Endothelial cell of umbilical vein (primary cell): Measurements from ENCODE around the gene KAZN. TPM values are rescaled to one million over a fixed set of nuclear protein-coding genes. Genes with fewer than 3 reads are reported as not detected.

ENCODE experiments used
- BruUV-seq: library from RNA; stranded (reverse); fragments of 400-500 nt; replicated peaks from 2 replicates; lab custom pipeline; 2021; lab: Mats Ljungman, UMichigan
- CTCF ChIA-PET: fragments of 300-600, 350-600 bp; sonication (Branson Sonifier 250); formaldehyde crosslinking; loops from one replicate; lab custom pipeline; 2021; ENCODE audit warnings: antibody characterized with exemption, inconsistent platforms; lab: Charles Lee
- POLR2A ChIA-PET: fragments of 300-600, 350-600 bp; sonication (Branson Sonifier 250); formaldehyde crosslinking; loops from one replicate; lab custom pipeline; 2021; ENCODE audit warnings: antibody characterized with exemption, inconsistent platforms; lab: Charles Lee
- DNase-seq: peaks from one replicate; pipeline ENCODE4 v3.0.0-alpha.2; 2011; ENCODE audit warnings: low read depth, low spot score
- FAIRE-seq: peaks from 2 replicates; lab custom pipeline; 2011; peaks lifted over from hg19 to GRCh38; lab: Jason Lieb, UNC
- H2AFZ ChIP-seq: 2 replicates; pipeline ENCODE4 v1.6.0; 2012; ENCODE audit warnings: low read depth, low read length, control low read depth, inconsistent platforms
- H3K27ac ChIP-seq: 2 replicates; pipeline ENCODE4 v1.5.1; 2011; ENCODE audit warnings: low read depth, mild to moderate bottlenecking, control low read depth, low read length, moderate library complexity; ENCODE audit not compliant: insufficient read depth
- H3K27me3 ChIP-seq, 2 experiments: 2 replicates each; pipeline versions ENCODE4 v1.6.0 to v1.6.1; 2011; ENCODE audit warnings: low read length in 2 of 2, mixed read lengths in 1 of 2; ENCODE audit not compliant: control insufficient read depth in 2 of 2, insufficient read depth in 2 of 2
- H3K36me3 ChIP-seq, 2 experiments: 2 replicates in 1 of 2; 3 replicates in 1 of 2; pipeline ENCODE4 v1.5.1; 2011; ENCODE audit warnings: low read length in 2 of 2, mild to moderate bottlenecking in 1 of 2, moderate library complexity in 1 of 2; ENCODE audit not compliant: control insufficient read depth in 2 of 2, insufficient read depth in 2 of 2; ENCODE audit errors: extremely low read depth in 1 of 2
- H3K4me1 ChIP-seq: 3 replicates; pipeline ENCODE4 v1.5.1; 2011; ENCODE audit warnings: mild to moderate bottlenecking, low read length; ENCODE audit not compliant: control insufficient read depth, insufficient read depth; ENCODE audit errors: extremely low read depth
- H3K4me2 ChIP-seq: 2 replicates; pipeline ENCODE4 v1.6.1; 2011; ENCODE audit warnings: low read length, control low read depth, mixed read lengths; ENCODE audit not compliant: insufficient read depth
- H3K4me3 ChIP-seq, 3 experiments: fragments of 200-600 bp in 1 of 3; sonication (generic), shearing (Covaris generic) in 1 of 3; replicated peaks in 1 of 3; 2 replicates each; pipeline ENCODE4 v1.5.1; 2011 to 2016; ENCODE audit warnings: control low read depth in 3 of 3, low read length in 3 of 3, mild to moderate bottlenecking in 2 of 3, inconsistent platforms in 1 of 3, low read depth in 1 of 3, moderate library complexity in 1 of 3; ENCODE audit not compliant: insufficient read depth in 1 of 3
- H3K79me2 ChIP-seq: 2 replicates; pipeline ENCODE4 v1.6.0; 2012; ENCODE audit warnings: low read length, inconsistent platforms; ENCODE audit not compliant: control insufficient read depth, insufficient read depth
- H3K9ac ChIP-seq: replicated peaks from 2 replicates; pipeline ENCODE3; 2011; ENCODE audit warnings: low read length, control low read depth; ENCODE audit not compliant: insufficient read depth; ENCODE audit errors: extremely low read depth
- H3K9me1 ChIP-seq: replicated peaks from 3 replicates; pipeline ENCODE4 v1.6.0; 2011; ENCODE audit warnings: mild to moderate bottlenecking, low read length; ENCODE audit not compliant: control insufficient read depth, insufficient read depth; ENCODE audit errors: extremely low read depth
- H3K9me3 ChIP-seq: replicated peaks from 2 replicates; pipeline ENCODE4 v1.5.1; 2012; ENCODE audit warnings: low read length, inconsistent platforms; ENCODE audit not compliant: control insufficient read depth, insufficient read depth
- H4K20me1 ChIP-seq: replicated peaks from 2 replicates; pipeline ENCODE3; 2011; ENCODE audit warnings: mild to moderate bottlenecking, low read length; ENCODE audit not compliant: control insufficient read depth, insufficient read depth; ENCODE audit errors: extremely low read depth
- EZH2 ChIP-seq: IDR thresholded peaks from 2 replicates; pipeline ENCODE4 v1.6.1; 2012; ENCODE audit warnings: borderline replicate concordance, low read depth, mild to moderate bottlenecking, moderate library complexity, low read length, inconsistent platforms; ENCODE audit not compliant: severe bottlenecking
- FOS ChIP-seq: IDR thresholded peaks from 2 replicates; pipeline ENCODE4 v1.6.1; 2011; ENCODE audit warnings: mild to moderate bottlenecking, low read length, moderate library complexity, borderline replicate concordance; ENCODE audit not compliant: insufficient read depth
- GATA2 ChIP-seq: IDR thresholded peaks from 2 replicates; pipeline ENCODE4 v1.7.0; 2011; ENCODE audit warnings: low read depth, mild to moderate bottlenecking, moderate library complexity, mixed read lengths, low read length; ENCODE audit not compliant: insufficient read length, insufficient read depth
- JUN ChIP-seq: IDR thresholded peaks from 2 replicates; pipeline ENCODE4 v1.6.1; 2011; ENCODE audit warnings: borderline replicate concordance, low read depth; ENCODE audit not compliant: insufficient read length, insufficient read depth
- MAX ChIP-seq: IDR thresholded peaks from 2 replicates; pipeline ENCODE4 v1.6.1; 2011; ENCODE audit not compliant: insufficient read depth, insufficient read length
- MYC ChIP-seq: IDR thresholded peaks from one replicate; pipeline ENCODE4 v1.6.1; 2011; ENCODE audit warnings: mild to moderate bottlenecking, low read depth, low read length
- POLR2A ChIP-seq: IDR thresholded peaks from 2 replicates; pipeline ENCODE4 v1.6.1; 2012; ENCODE audit warnings: low read depth, mild to moderate bottlenecking, control low read depth, low read length
- POLR2AphosphoS5 ChIP-seq: IDR thresholded peaks from 2 replicates; pipeline ENCODE4 v1.6.1; 2012; ENCODE audit warnings: low read depth, mild to moderate bottlenecking, control low read depth, low read length, moderate library complexity; ENCODE audit not compliant: insufficient read depth
- dilution Hi-C: fragments of 300-500 bp; cut with MboI; formaldehyde crosslinking; loops from one replicate; pipeline ENCODE4 v1.15.0; 2019; ENCODE audit warnings: low sequenced_read_pairs; ENCODE audit not compliant: extremely low pct_ligation_motif_present
- intact Hi-C: fragments of 100-400 bp; cut with micrococcal nuclease; formaldehyde crosslinking; loops from one replicate; pipeline ENCODE4 v1.10.0; 2022
- polyA plus RNA-seq, 4 experiments: library from polyadenylated mRNA; depleted of rRNA in 3 of 4; stranded (reverse) in 3 of 4; unstranded in 1 of 4; fragments of >200 nt; gene quantifications; 2 replicates each; pipeline versions ENCODE4 v1.2.1 to v1.2.3, GENCODE V29; 2011 to 2012; ENCODE audit warnings: missing spikeins in 1 of 4
- total RNA-seq: library from RNA; stranded (reverse); gene quantifications from 2 replicates; pipeline ENCODE4 v1.2.3, GENCODE V29; 2021
- TF ChIP-seq, protein P1 (sequence below), 2 donors: IDR thresholded peaks; 1 replicate in 1 of 2; 2 replicates in 1 of 2; pipeline ENCODE4 v1.5.1; 2011; ENCODE audit warnings: low read length in 2 of 2, mild to moderate bottlenecking in 2 of 2, moderate library complexity in 2 of 2, control low read depth in 1 of 2, inconsistent platforms in 1 of 2, low read depth in 1 of 2; ENCODE audit not compliant: insufficient read depth in 1 of 2; ENCODE audit errors: extremely low read depth in 1 of 2

KAZN gene
- total and polyA plus RNA-seq, 2 donors (not counting 3 experiments of a cell fraction or from before 2014, with no cell fraction given), result 1.6 to 5.8 TPM

- no TSS peak for BruUV-seq
- Histone ChIP-seq H3K9ac (no peak overlapping the region), H3K36me3 (no peaks in the 10 kb centered on the region), H2AFZ (no peak overlapping the region), H3K4me3 (no peak overlapping the region), H3K79me2 (no peaks in the 10 kb centered on the region), H3K27ac (no peak overlapping the region), H3K9me1 (no peaks in the 10 kb centered on the region), H3K4me2 (no peak overlapping the region), H3K4me1 (no peaks in the 10 kb centered on the region), H3K9me3 (no peaks in the 10 kb centered on the region), H4K20me1 (no peaks in the 10 kb centered on the region), H3K27me3 (no peaks in the 10 kb centered on the region)
- dilution Hi-C loops (no loop called here), intact Hi-C loops (no loop called here)
- no peak for TF ChIP-seq POLR2AphosphoS5
- TF ChIP-seq, protein P1, sequence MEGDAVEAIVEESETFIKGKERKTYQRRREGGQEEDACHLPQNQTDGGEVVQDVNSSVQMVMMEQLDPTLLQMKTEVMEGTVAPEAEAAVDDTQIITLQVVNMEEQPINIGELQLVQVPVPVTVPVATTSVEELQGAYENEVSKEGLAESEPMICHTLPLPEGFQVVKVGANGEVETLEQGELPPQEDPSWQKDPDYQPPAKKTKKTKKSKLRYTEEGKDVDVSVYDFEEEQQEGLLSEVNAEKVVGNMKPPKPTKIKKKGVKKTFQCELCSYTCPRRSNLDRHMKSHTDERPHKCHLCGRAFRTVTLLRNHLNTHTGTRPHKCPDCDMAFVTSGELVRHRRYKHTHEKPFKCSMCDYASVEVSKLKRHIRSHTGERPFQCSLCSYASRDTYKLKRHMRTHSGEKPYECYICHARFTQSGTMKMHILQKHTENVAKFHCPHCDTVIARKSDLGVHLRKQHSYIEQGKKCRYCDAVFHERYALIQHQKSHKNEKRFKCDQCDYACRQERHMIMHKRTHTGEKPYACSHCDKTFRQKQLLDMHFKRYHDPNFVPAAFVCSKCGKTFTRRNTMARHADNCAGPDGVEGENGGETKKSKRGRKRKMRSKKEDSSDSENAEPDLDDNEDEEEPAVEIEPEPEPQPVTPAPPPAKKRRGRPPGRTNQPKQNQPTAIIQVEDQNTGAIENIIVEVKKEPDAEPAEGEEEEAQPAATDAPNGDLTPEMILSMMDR (IDR thresholded peaks at IDR 0.05; ENCODE audit: extremely low read depth in 1 of 2, insufficient read depth in 1 of 2, low read depth in 1 of 2, low read length in 2 of 2), result no peak
- ChIA-PET POLR2A (no interaction called here), CTCF (no interaction called here)
- no peak for DNase-seq
- no peak for FAIRE-seq
Measured at GRCh38 chr1:14919289-14919688, 320.8 kb downstream of the KAZN start.

DNA sequence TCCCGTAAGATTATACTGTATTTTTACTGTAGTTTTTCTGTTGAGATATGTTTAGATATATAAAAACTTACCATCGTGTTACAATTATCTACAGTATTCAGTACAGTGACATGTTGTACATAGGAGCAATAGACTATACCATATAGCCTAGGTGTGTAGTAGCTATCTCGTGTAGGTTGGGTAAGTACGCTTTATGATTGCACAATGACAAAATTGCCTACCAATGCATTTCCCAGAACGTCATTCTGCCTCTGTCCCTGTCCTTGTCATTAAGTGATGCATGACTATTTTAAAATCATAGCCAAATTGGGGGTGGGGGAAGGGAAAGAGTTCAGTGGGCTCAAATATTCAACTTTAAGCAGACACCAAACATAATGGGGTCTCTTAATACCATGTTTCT is 321.3 kb downstream of the KAZN start:
- H3K36me3 ChIP-seq, result no peaks in the 10 kb centered on the region
- H3K27me3 ChIP-seq, result no peaks in the 10 kb centered on the region
- H3K4me1 ChIP-seq, result peaks cover under 1% of the 10 kb centered on the region
- H3K27ac ChIP-seq, result no peak overlapping the region
- no peak overlapping the region for H2AFZ ChIP-seq
- no peak for DNase-seq
- dilution Hi-C loops (no loop called here), intact Hi-C loops (loop anchor here (5.0 kb wide), 1 partner anchor 142 kb away; no protein-coding TSS in a partner anchor)
- H3K9ac ChIP-seq, result no peak overlapping the region
- no peaks in the 10 kb centered on the region for H3K79me2 ChIP-seq
- no peaks in the 10 kb centered on the region for H3K9me1 ChIP-seq
- no peak for TF ChIP-seq POLR2AphosphoS5
- TF ChIP-seq FOS, result no peak
- no peak for TF ChIP-seq EZH2
- TF ChIP-seq POLR2A, result no peak
- TF ChIP-seq, protein P1 (IDR thresholded peaks at IDR 0.05; ENCODE audit: extremely low read depth in 1 of 2, insufficient read depth in 1 of 2, low read depth in 1 of 2, low read length in 2 of 2), result no peak
- TF ChIP-seq GATA2, result no peak
- no peak for TF ChIP-seq MAX
- TF ChIP-seq JUN, result no peak
- no peak for TF ChIP-seq MYC
- H3K4me2 ChIP-seq, result no peak overlapping the region
- no peaks in the 10 kb centered on the region for H4K20me1 ChIP-seq
- no TSS peak for BruUV-seq
- ChIA-PET POLR2A (no interaction called here), CTCF (no interaction called here)
- no peak overlapping the region for H3K4me3 ChIP-seq
- no peak for FAIRE-seq
- H3K9me3 ChIP-seq, result no peaks in the 10 kb centered on the region
